Nephron (organoid): Measurements from ENCODE around the gene TNIK.

Experiments
- H3K27ac Mint-ChIP-seq, 3 experiments: 2 replicates each; pipeline ENCODE4 v1.8.0; 2020; ENCODE audit warnings: mixed read lengths in 3 of 3, mild to moderate bottlenecking in 2 of 3, moderate library complexity in 1 of 3
- H3K27me3 Mint-ChIP-seq: 2 replicates; pipeline ENCODE4 v1.8.0; 2021; ENCODE audit warnings: low read depth, mild to moderate bottlenecking, moderate library complexity, mixed read lengths
- H3K36me3 Mint-ChIP-seq: 2 replicates; pipeline ENCODE4 v1.8.0; 2020; ENCODE audit warnings: low read depth, mixed read lengths
- H3K4me1 Mint-ChIP-seq: 2 replicates; pipeline ENCODE4 v1.8.0; 2020; ENCODE audit warnings: mixed read lengths
- H3K4me3 Mint-ChIP-seq, 3 experiments: 2 replicates each; pipeline ENCODE4 v1.8.0; 2020; ENCODE audit warnings: mild to moderate bottlenecking in 3 of 3, mixed read lengths in 3 of 3, moderate library complexity in 2 of 3
- H3K9me3 Mint-ChIP-seq: 2 replicates; pipeline ENCODE4 v1.8.0; 2020; ENCODE audit warnings: mixed read lengths
- TF ChIP-seq, protein P1 (sequence below), 3 experiments: fragments of 200-600 bp; sonication (generic); IDR thresholded peaks; one replicate each; pipeline ENCODE4 v1.5.0; 2021; ENCODE audit warnings: antibody characterized with exemption in 3 of 3; ENCODE audit not compliant: unreplicated experiment in 3 of 3

Gene TNIK

GRCh38 chr3:171460725-171461524 is 720 bp upstream of the TNIK start:
- Mint-ChIP-seq H3K9me3 (no peaks in the 10 kb centered on the region), H3K27me3 (peaks cover 35% of the 10 kb centered on the region), H3K27ac (peak overlapping the region; percentile 67 to 85 (median 71)), H3K4me1 (peaks cover 19% of the 10 kb centered on the region), H3K36me3 (no peaks in the 10 kb centered on the region), H3K4me3 (peak overlapping the region; percentile 95 to 97 (median 95))
- TF ChIP-seq, protein P1, sequence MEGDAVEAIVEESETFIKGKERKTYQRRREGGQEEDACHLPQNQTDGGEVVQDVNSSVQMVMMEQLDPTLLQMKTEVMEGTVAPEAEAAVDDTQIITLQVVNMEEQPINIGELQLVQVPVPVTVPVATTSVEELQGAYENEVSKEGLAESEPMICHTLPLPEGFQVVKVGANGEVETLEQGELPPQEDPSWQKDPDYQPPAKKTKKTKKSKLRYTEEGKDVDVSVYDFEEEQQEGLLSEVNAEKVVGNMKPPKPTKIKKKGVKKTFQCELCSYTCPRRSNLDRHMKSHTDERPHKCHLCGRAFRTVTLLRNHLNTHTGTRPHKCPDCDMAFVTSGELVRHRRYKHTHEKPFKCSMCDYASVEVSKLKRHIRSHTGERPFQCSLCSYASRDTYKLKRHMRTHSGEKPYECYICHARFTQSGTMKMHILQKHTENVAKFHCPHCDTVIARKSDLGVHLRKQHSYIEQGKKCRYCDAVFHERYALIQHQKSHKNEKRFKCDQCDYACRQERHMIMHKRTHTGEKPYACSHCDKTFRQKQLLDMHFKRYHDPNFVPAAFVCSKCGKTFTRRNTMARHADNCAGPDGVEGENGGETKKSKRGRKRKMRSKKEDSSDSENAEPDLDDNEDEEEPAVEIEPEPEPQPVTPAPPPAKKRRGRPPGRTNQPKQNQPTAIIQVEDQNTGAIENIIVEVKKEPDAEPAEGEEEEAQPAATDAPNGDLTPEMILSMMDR (IDR thresholded peaks at IDR 0.05; ENCODE audit: unreplicated experiment in 3 of 3) = peak in 1 of 3 experiments; percentile 1

DNA sequence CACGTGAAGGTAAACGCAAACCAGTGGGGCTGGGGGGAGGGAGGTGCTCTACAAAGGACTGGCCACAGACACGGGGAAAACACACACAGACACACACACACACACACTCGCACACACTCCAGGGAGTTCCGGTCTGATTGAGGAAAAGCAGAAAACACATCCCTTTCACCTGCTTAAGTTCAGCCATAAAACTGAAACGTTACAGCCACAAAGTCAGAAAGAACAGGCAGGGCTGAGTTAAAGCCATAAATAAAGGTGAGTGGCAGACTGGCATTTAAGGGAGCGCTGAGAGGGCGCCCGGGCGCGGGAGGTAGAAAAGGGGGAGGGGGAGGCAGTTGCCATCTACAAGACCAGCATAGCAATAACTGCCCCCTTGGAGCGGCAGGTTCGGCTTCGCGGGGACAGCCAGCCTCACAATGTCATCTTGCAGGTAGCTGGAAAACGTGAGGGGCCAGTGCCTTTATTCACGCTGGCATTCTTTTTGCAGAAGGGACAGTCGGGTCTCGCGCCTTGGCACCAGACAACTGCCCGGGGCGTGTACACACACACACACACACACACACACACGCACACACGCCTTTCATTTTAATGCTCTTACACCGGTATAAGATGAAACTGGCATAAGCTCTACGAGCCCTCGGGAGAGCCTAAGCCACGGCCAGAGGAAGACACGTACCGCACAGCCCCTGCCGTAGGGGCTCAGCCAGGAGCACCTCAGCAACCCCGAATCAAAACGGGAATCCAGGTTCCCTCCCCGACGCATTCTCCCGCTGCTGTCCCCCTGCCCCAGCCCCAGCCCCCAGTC is 866 bp downstream of the TNIK start:
- peaks cover 23% of the 10 kb centered on the region for H3K4me1 Mint-ChIP-seq
- peak overlapping the region; percentile 95 to 97 (median 95) for H3K4me3 Mint-ChIP-seq
- peak overlapping the region; percentile 71 to 89 (median 85) for H3K27ac Mint-ChIP-seq
- H3K36me3 Mint-ChIP-seq = no peaks in the 10 kb centered on the region
- no peaks in the 10 kb centered on the region for H3K9me3 Mint-ChIP-seq
- TF ChIP-seq, protein P1 (IDR thresholded peaks at IDR 0.05; ENCODE audit: unreplicated experiment in 3 of 3) = no peak
- peaks cover 28% of the 10 kb centered on the region for H3K27me3 Mint-ChIP-seq

- Mint-ChIP-seq H3K36me3 (no peaks in the 10 kb centered on the region), H3K4me1 (peaks cover 23% of the 10 kb centered on the region), H3K9me3 (no peaks in the 10 kb centered on the region), H3K4me3 (peak overlapping the region; percentile 95 to 97 (median 95)), H3K27me3 (peaks cover 28% of the 10 kb centered on the region), H3K27ac (peak overlapping the region; percentile 71 to 89 (median 85))
- TF ChIP-seq, protein P1 (IDR thresholded peaks at IDR 0.05; ENCODE audit: unreplicated experiment in 3 of 3) = no peak
Observed at GRCh38 chr3:171458864-171459136, 1.4 kb downstream of the TNIK start.

GRCh38 chr3:171458071-171458863 is 1.9 kb downstream of the TNIK start:
- peak overlapping the region; percentile 71 to 89 (median 85) for H3K27ac Mint-ChIP-seq

GRCh38 chr3:171457607-171458061 is 2.6 kb downstream of the TNIK start:
- peak overlapping the region; percentile 95 to 97 (median 95) for H3K4me3 Mint-ChIP-seq

More at GRCh38 chr3:171458071-171458863, 1.9 kb downstream of the TNIK start:
- H3K9me3 Mint-ChIP-seq = no peaks in the 10 kb centered on the region
- no peaks in the 10 kb centered on the region for H3K36me3 Mint-ChIP-seq
- TF ChIP-seq, protein P1 (IDR thresholded peaks at IDR 0.05; ENCODE audit: unreplicated experiment in 3 of 3) = no peak
- H3K4me1 Mint-ChIP-seq = peaks cover 23% of the 10 kb centered on the region
- peaks cover 28% of the 10 kb centered on the region for H3K27me3 Mint-ChIP-seq
- peak overlapping the region; percentile 95 to 97 (median 95) for H3K4me3 Mint-ChIP-seq

More at GRCh38 chr3:171457607-171458061, 2.6 kb downstream of the TNIK start:
- H3K36me3 Mint-ChIP-seq = no peaks in the 10 kb centered on the region
- peaks cover 28% of the 10 kb centered on the region for H3K27me3 Mint-ChIP-seq
- H3K4me1 Mint-ChIP-seq = peaks cover 23% of the 10 kb centered on the region
- no peaks in the 10 kb centered on the region for H3K9me3 Mint-ChIP-seq
- peak overlapping the region; percentile 50 to 85 (median 71) for H3K27ac Mint-ChIP-seq
- TF ChIP-seq, protein P1 (IDR thresholded peaks at IDR 0.05; ENCODE audit: unreplicated experiment in 3 of 3) = no peak
